GM21447 (cell line): ENCODE measurements around the gene SMTNL2.
"Not testable (repeated sequence)": the region's sequence is repeated elsewhere in the genome, so short reads cannot be mapped to it uniquely, and the experiment has no call there.

Source experiments
- ATAC-seq: cut with Tn5 transposase; IDR thresholded peaks from one replicate; pipeline ENCODE4 v1.9.1; 2021; ENCODE audit not compliant: unreplicated experiment

Gene SMTNL2

DNA sequence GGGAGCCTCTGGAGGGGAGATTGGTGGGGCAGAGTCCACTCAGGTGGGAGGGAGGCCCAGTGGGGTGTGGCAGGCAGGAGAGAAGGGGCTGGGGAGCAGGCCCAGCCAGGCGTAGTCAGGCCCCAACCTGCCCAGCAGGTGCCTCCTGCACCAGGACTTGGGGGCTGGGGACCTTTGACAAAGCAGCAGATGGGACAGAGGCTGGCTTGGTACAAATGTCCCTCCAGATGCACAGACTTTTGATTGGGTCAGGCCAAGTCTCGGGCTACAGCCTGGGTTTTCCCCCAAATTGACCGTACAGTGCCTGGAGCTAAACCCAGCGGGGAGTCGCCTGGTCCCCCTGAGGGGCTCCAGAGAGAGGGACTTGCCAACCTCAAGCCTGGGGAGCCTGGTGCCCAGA lies 24.4 kb upstream of the SMTNL2 start:
- ATAC-seq, result no peak

DNA sequence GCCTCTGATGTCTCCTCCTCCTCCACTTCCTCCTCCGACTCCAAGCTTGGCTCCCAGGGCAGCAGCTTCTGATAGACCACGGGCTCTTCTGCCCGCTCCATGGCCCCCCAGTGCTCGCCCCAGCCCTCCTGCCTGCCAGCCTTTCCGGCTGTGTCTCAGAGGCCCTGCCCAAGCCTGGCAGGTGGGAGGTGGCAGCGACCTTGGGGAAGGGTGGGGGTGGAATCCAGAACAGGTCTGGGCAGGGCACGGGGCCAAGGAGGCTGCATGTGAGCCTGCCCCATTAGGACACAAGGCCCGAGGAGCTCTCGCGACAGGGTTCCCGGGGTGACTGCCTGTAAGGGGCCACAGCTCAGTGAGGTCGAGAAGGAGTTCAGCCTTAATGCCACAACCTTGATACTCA lies 23.9 kb upstream of the SMTNL2 start, which contains the start of gene GGT6:
Gene GGT6 (minus strand): TSS at position 157 of the 400 bp plus-strand sequence. CDS start 56 bp downstream, at position 101.
- ATAC-seq, result no peak

DNA sequence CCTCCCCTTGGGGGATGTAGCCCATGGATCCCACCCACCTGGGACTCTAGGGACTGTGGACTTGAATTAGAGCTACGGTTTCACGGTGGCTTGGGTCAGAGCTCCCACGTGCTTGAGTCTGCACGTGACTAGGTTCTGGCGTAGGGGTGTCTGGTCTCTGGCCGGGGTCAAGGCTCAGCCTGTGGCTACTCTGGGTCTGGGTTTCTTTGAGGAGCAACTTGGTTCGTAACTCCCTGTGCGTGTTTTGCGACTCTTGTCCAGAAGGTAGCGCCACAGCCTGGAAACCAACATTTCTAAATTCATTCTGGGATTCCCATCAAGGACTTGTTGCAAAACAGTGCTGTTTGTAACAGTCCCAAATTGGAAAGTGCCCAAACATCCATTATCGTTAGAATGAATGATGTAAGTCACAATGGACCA lies 23.5 kb upstream of the SMTNL2 start:
- ATAC-seq, result no peak

DNA sequence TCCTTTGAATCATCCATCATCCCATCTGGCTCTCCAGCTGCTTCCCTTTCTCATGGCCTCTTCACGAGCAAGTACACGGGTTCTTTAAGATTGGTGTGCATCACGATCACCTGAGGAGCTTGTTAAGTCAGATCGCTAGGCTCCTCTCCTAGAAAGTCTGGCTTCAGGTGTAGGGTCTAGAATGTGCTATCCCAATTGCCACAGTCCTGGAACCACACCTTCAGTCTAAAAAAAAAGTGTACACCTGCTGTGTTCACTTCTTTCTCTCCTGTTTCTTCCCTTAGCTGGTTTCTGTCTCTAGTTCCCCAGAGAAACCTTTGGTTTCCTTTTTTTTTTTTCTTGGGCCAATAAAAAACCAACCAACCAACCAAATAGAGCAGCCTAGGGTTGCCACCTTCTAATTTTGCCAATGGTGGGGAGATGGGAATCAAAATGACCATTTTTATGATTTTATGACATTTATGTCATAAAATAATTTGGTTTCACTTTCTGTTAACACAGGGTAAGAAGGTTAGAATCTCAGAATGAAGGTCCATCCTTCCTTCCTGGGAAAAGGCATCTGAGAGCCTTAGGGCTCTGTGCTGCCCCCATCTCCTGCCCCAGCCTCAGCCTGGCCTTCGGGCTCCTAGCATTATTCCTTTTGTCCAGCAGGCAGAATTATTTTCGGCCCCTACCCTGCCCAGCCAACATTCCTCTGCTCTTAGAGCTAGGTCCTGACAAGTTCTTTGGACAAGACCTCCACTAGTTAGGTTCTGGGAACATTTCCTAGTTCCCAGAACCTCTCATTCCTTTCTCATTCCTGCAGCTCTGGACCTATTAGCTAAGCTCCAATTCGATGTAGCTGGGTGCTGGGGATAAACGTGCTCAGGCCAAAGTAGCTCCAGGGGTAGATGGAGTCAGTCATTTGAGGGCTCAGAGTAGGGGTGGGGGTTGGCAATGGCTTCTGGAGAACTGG lies 22.0 kb upstream of the SMTNL2 start:
- no peak for ATAC-seq

DNA sequence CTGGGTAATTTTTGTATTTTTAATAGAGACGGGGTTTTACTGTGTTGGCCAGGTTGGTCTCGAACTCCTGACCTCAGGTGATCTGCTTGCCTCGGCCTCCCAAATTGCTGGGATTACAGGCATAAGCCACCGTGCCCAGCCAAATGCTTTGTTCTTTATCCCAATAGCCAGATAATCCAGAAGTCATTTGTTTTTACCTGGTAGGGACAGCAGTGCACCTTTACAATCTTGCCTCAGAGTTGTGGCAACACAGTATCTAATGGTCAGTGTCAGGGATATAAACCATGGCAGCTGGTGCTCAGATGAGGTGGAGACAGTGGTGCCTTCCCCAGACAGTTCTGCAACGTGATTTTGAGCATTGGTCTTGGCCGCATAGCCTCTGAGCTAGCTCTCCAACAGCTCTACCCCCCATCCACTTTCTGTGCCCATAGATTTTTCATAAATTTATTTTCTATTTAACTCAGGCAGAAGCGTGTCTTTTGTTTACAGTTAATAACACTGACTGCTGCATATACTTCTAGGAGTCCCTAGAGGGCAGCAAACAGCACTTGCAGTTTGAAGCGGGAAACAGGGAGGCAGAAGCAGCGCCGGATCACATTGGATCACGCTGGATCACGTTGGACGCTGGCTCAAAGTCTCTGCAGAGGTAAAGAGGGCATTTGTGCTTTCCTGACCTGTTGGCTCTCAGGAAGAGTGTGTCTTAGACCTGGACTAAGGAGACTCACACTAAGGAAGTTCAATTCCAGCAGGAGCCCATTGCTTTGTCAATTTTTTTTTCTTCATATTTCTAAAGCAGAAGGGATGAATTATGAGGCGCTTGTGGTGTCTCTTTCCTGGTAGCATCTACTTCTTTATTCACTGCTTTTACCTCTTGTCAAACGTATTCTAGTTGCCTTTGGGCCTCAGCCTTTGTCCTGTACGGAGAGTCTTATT lies 18.9 kb upstream of the SMTNL2 start:
- ATAC-seq, result no peak

DNA sequence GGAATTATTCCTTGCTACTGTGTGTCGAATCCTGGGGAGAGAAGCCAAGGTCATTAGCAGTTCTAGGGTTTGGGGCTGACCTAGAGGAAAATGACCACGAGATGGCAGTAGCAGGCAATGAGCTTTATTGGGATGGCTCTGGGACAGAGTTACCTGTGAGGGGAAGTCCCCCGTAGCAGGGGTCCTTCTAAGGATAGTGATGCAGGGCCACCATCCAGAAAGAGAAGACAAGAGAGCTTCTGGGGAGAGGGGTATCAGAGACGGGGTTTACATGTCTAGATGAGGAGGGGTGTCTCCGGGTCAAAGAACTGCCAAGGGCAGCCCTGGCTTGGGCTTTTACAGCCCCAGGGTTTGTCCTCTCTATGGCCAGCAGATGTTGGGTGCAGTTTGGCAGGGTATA lies 17.5 kb upstream of the SMTNL2 start:
- ATAC-seq, result no peak

DNA sequence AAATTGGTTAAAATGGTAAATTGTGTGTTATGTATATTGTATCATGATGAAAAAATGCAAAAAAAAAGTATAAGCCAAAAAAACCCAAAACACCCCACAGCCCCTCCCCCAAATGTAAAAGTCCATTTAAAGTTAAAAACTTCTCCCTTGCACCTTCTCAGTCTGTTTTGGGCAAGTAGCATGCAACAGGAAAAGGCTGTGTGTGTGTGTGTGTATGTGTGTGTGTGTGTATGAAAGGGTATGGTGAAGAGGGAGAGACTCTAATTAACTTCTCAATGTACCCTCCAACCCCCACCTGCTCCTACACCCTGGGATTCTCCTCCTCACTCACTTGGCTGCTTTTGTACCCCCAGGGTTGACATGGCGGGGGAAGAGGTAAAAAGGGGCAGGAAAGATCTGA lies 14.7 kb upstream of the SMTNL2 start:
- ATAC-seq, result no peak

DNA sequence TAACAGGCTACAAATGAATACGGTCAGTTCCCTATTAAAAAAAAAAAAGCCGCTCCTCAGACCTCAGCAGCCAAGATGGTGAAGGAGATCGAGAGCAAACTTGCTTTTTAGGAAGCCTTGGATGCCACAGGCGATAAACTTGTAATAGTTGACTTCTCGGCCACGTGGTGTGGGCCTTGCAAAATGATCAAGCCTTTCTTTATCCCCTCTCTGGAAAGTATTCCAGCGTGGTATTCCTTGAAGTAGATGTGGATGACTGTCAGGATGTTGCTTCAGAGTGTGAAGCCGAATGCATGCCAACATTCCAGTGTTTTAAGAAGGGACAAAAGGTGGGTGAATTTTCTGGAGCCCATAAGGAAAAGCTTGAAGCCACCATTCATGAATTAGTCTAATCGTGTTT lies 12.2 kb upstream of the SMTNL2 start:
- ATAC-seq, result no peak

DNA sequence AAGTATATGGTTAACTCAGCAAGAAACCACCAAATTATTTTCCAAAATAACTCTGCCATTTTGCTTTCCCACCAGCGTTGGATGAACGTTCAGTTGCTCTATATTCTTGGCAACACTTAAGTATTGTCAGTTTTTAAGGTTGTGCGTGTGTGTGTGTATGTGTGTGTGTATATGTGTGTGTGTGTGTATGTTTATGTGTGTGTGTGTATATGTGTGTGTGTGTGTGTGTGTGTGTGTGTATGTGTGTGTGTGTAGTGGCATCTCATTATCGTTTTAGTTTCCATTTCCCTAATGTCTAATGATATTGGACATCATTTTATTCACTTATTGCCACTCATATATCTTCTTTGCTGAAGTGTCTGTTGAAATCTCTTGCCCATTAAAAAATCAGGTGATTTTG lies 11.2 kb upstream of the SMTNL2 start:
- no peak for ATAC-seq

DNA sequence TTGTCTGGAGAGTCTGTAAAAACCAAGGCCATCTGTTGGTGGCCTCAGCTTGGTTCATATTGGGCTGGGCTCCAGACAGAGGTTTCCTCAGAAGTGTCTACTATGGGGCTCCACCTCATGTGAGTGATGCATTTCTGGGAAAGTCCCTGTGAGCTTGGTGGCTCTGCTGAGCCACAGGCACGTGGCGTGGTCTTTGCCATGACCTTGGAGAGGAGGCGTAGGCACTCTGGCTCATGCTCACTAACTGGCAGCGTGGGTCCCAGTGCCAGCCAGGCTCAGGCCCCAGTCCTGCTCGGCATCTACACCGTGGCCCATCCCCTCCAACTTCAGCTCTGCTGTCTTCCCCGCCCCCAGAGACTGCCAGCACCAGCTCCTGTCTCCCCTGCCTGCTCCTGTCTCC lies 10.7 kb upstream of the SMTNL2 start:
- no peak for ATAC-seq

DNA sequence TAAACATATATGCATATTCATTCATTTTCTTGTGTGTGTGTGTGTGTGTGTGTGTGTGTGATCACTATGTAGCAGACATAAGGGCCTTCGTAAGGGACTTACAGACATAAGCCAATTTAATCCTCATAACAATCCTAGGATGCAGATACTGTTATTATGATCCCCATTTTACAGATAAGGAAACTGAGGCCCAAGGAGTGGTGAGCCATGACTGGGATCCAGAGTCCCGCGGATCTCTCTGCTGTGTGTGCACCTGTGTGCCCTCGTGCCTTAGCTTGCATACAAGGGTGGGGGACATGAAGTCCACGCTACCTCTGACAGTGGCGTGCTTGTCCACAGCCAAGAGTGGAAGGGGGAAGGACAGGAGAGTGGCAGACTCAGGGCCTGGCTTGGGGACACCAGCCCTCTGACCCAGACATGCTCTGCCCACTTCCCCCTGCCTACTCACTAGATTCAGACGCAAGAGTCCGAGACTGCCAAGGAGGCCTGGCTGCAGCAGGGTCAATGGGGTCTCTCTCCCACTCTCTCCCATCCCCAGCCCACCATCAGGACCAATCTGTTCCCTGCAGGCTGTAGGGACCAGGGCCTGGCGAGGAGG lies 9.8 kb upstream of the SMTNL2 start:
- ATAC-seq, result no peak

DNA sequence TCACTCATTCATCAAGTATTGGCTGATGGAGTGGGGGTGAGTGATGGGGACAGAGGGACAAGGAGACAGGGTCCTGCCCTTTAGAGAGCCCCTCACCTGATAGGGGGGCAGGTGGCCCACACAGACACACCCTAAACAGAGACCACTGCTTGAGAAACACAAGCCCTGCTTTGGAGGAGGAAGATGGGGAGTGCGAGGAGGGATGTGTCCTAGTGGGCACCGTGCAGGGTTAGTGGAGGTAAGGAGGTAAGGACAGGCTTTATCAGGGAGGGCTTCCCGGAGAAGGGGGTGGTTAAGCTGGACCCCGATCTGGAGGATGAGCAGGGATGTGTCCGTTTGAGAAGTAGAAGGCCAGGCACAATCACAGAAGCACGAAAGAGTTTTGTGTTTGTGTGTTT lies 8.2 kb upstream of the SMTNL2 start:
- ATAC-seq, result no peak

DNA sequence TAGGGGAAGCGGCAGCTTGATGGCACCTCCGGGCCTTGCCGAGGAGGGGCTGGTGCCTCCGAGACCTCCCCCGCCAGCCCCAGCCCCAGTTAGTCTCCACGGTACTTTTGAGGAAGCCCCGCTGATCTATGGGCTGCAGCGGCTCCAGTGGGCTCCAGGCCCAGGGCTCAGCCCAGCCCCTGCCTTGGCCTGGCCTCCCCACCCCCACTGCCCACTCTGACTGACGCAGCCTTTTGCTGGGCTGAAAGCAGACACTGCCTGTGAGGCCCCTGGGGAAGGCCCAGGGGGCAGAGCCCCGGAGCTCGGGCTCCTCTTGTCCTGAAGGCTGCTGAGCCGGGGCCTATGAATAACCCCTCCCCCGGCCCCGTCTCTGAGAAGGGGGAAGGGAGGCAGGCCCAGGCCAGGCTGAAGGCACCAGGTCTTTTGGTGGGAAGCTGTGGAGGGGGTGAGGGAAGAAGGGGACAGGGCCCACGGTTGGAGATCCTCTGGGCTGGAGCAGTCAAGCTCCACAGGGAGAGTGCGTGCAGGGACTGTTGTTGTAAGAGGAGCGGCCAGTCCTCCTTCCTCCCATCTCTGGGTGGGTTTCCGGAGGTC lies 7.5 kb upstream of the SMTNL2 start:
- no peak for ATAC-seq

DNA sequence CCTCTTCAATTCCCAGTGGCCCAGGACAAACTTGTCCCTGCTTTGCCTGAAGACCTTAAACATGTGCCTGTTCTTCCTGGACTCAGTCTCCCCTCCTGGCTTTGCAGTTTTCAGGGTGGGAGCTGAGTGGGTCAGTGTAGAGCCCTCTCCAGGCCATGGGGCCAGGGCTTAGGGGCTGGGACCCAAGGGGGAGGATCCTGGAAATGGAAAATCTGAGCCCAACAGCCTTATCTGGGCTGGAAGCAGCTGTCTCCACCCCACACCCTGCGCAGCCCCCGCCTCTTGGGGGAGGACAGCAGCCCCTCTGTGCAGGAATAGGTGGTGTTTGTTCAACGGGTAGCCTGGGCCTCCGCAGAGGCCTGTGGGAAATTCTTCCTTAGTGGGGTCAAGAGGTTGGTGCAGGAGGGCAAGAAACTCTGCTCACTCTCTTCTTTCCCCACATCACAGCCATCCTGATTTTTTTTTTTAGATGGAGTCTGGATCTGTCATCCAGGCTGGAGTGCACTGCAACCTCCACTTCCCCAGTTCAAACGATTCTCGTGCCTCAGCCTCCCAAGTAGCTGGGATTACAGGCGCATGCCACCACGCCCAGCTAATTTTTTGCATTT lies 6.8 kb upstream of the SMTNL2 start:
- ATAC-seq, result no peak

DNA sequence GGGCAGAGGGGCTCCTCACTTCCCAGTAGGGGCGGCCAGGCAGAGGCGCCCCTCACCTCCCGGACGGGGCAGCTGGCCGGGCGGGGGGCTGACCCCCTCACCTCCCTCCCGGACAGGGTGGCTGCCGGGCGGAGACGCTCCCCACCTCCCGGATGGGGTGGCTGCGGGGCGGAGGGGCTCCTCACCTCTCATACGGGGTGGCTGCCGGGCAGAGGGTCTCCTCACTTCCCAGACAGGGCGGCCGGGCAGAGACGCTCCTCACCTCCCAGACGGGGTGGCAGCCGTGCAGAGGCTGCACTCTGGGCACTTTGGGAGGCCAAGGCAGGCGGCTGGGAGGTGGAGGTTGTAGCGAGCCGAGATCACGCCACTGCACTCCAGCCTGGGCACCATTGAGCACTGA lies 6.0 kb upstream of the SMTNL2 start:
- not testable (repeated sequence) for ATAC-seq

DNA sequence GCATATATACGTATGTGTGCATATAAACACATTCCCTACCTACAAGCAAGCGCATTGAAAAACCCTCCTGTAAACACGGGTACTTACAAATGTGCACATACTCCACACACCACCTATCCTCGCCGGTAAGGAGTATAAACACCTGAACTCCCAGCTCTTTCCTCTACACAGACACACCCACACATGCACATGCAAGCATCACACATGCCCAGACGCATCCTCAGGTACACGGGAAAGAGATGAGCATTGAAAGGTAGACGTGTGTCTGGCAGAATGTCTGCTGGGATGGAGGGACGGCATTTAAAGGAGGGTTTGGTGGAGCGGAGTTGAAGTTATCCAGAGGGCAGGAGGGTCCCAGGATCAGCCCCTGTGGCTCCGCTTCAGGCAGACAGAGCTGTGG lies 4.7 kb upstream of the SMTNL2 start:
- ATAC-seq, result no peak

DNA sequence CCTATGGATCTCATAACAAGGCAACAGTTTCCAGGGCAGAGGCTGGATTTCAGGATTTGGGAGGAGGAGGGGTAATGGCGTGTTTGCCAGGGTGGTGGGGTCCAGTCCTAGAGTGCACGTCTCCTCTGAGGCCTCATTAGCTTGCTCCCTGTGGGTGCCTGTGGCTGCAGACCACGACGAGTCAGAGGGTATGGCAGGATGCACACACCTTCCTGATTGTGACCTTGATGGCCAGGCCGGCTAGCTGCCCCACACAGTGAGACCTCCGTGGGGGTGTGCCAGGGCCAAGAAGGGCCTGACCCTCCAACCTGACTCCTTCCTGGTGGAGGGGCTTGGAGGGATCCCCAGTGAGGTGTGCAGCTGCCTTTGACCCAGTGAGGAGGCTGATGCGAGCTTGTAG lies 4.0 kb upstream of the SMTNL2 start:
- ATAC-seq, result no peak

DNA sequence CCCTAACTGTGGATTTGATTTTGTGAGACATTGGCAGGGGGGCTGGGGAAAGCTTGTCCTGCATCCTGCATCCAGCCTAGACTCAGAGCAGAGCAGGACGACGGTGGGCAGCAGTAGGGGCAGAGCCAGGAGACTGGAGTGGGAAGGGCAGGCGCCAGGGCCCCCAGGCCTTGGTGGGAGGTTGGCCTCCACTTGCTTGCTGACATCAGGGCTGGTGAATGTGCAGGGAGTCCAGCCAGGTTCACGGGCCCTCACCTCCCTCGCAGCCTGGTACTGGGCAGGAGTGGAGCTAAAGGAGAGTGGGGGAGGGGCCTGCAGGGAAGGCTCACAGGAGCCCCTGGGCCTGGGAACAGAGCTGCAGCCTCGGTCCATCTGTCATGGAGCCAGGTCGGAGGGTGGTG lies 2.2 kb upstream of the SMTNL2 start:
- ATAC-seq, result no peak

DNA sequence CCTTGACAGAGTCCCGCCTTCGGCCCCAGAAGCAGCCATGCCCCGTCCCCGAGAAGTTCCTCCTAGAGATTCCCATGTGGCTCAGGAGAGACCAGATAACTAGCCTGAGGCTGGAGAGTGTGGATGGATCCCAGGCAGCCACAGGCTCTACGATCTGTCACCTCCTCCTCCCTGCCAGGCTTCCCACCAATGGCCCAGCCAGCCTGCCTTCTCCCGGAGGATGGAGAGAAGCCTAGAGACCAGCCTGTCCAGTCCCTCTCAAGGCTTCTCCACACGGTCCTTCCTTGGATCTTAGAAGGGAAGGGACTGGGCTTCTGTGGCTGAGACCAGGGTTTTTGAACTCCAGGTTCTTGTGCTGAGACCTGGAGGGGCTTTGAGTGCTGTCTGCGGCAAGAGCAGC lies 1.6 kb upstream of the SMTNL2 start:
- no peak for ATAC-seq

DNA sequence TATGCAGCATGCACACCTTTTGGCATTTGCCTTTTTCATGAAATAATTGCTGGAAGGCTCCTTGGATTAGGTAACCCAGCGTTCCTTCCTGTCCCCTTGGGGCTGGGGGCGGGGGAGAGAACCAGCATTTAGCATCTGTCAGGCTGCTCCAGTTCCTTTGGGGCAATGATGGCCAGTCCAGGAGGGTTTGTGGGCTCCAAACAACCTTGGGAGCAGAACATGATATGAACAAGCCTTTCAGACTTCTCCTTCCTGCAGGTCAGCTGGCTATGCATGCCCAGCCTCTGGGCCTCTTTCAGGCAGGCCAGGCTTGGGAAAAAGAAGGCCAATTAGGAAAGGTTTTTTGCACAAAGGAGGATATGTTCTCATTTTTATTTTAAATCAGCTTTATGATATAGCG lies 1.1 kb upstream of the SMTNL2 start:
- ATAC-seq, result no peak

DNA sequence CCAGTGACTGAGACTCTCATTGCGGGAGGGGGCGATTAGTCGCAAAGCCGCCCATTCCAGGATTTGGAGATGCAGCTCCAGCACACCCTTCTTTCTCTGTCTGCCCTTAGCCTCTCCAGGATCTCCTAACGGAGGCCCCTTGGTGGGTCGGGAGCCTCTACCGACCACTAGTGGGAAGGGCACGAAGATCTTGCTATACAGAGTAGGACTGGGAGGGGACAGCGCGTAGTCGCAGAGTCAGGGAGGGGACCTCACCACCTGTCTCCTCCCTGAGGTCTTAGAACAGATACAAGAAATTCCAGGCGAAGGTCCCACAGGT lies 588 bp upstream of the SMTNL2 start:
- ATAC-seq, result no peak
